ENCODE measurements around the gene GPR83.

- no peak for TF ChIP-seq CTCF (IDR thresholded peaks at IDR 0.05; ENCODE audit: insufficient read depth, low read length)
- TF ChIP-seq POLR2AphosphoS5 (IDR thresholded peaks at IDR 0.05; ENCODE audit: low read depth), result no peak
Measured at GRCh38 chr11:94376841-94377240, 24.4 kb downstream of the GPR83 start.
